ENCODE results near the gene SARNP. TPM values are rescaled to one million over a fixed set of nuclear protein-coding genes. Genes with fewer than 3 reads are reported as not detected.

SARNP gene
- total and polyA plus RNA-seq, 10 of the 15 experiments (the other 5 are each of a cell fraction or from before 2014, with no cell fraction given): 77.6 to 445 (median 188) TPM

DNA sequence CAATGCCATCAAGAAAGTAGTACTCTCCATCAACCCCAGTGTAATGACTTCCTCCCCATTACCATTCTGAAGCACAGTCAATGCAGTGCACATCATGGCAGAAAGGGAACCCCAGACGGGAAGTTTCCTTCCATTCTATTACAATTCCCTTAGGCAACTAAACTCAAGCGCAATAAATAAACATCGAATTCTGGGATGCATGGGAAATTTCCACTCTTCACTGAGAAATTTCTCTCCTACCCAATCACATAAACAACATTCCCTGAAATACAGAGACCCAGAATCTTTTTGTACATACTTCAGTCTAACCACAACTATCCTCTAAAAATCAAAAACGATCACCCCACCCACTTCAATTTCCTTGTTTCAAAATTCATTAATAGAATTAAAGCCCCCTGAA is 20.0 kb downstream of the SARNP start:
- H3K4me2 ChIP-seq (ENCODE audit: control insufficient read depth, insufficient read depth): no peak overlapping the region
- no peaks in the 10 kb centered on the region for H3K4me1 ChIP-seq (ENCODE audit: control insufficient read depth, insufficient read depth, low read length)
- no peak overlapping the region for H3K27ac ChIP-seq (ENCODE audit: control insufficient read depth, insufficient read depth)
- no peak overlapping the region for H3K9ac ChIP-seq (ENCODE audit: control insufficient read depth, insufficient read depth, low read length)
- FAIRE-seq (no peak), ATAC-seq (no peak), DNase-seq (ENCODE audit: low read depth, low spot score) (no peak)
- TF ChIP-seq PML (IDR thresholded peaks at IDR 0.05; ENCODE audit: low read length): no peak
- TF ChIP-seq, protein P1, sequence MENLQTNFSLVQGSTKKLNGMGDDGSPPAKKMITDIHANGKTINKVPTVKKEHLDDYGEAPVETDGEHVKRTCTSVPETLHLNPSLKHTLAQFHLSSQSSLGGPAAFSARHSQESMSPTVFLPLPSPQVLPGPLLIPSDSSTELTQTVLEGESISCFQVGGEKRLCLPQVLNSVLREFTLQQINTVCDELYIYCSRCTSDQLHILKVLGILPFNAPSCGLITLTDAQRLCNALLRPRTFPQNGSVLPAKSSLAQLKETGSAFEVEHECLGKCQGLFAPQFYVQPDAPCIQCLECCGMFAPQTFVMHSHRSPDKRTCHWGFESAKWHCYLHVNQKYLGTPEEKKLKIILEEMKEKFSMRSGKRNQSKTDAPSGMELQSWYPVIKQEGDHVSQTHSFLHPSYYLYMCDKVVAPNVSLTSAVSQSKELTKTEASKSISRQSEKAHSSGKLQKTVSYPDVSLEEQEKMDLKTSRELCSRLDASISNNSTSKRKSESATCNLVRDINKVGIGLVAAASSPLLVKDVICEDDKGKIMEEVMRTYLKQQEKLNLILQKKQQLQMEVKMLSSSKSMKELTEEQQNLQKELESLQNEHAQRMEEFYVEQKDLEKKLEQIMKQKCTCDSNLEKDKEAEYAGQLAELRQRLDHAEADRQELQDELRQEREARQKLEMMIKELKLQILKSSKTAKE (IDR thresholded peaks at IDR 0.05; ENCODE audit: low read depth, poor library complexity, severe bottlenecking): no peak
- TF ChIP-seq BCL11A (IDR thresholded peaks at IDR 0.05; ENCODE audit: low read depth, low read length): no peak
- TF ChIP-seq ZSCAN29 (IDR thresholded peaks at IDR 0.05): no peak
- TF ChIP-seq, protein P2, sequence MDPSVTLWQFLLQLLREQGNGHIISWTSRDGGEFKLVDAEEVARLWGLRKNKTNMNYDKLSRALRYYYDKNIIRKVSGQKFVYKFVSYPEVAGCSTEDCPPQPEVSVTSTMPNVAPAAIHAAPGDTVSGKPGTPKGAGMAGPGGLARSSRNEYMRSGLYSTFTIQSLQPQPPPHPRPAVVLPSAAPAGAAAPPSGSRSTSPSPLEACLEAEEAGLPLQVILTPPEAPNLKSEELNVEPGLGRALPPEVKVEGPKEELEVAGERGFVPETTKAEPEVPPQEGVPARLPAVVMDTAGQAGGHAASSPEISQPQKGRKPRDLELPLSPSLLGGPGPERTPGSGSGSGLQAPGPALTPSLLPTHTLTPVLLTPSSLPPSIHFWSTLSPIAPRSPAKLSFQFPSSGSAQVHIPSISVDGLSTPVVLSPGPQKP (IDR thresholded peaks at IDR 0.05; ENCODE audit: low read depth, low read length): no peak
- no peak for TF ChIP-seq YY1 (IDR thresholded peaks at IDR 0.05; ENCODE audit: low read depth, low read length)
- no peak for TF ChIP-seq NRF1 (conservative IDR thresholded peaks at IDR 0.05; ENCODE audit: low read depth, low read length)
- no peak for TF ChIP-seq PAX5 (IDR thresholded peaks at IDR 0.05; ENCODE audit: borderline replicate concordance, low read depth, low read length)
- TF ChIP-seq, protein P3, sequence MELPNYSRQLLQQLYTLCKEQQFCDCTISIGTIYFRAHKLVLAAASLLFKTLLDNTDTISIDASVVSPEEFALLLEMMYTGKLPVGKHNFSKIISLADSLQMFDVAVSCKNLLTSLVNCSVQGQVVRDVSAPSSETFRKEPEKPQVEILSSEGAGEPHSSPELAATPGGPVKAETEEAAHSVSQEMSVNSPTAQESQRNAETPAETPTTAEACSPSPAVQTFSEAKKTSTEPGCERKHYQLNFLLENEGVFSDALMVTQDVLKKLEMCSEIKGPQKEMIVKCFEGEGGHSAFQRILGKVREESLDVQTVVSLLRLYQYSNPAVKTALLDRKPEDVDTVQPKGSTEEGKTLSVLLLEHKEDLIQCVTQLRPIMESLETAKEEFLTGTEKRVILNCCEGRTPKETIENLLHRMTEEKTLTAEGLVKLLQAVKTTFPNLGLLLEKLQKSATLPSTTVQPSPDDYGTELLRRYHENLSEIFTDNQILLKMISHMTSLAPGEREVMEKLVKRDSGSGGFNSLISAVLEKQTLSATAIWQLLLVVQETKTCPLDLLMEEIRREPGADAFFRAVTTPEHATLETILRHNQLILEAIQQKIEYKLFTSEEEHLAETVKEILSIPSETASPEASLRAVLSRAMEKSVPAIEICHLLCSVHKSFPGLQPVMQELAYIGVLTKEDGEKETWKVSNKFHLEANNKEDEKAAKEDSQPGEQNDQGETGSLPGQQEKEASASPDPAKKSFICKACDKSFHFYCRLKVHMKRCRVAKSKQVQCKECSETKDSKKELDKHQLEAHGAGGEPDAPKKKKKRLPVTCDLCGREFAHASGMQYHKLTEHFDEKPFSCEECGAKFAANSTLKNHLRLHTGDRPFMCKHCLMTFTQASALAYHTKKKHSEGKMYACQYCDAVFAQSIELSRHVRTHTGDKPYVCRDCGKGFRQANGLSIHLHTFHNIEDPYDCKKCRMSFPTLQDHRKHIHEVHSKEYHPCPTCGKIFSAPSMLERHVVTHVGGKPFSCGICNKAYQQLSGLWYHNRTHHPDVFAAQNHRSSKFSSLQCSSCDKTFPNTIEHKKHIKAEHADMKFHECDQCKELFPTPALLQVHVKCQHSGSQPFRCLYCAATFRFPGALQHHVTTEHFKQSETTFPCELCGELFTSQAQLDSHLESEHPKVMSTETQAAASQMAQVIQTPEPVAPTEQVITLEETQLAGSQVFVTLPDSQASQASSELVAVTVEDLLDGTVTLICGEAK (IDR thresholded peaks at IDR 0.05; ENCODE audit: borderline replicate concordance): no peak
- TF ChIP-seq, protein P4, sequence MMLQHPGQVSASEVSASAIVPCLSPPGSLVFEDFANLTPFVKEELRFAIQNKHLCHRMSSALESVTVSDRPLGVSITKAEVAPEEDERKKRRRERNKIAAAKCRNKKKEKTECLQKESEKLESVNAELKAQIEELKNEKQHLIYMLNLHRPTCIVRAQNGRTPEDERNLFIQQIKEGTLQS (IDR thresholded peaks at IDR 0.05; ENCODE audit: borderline replicate concordance, extremely low read depth, low read depth, low read length): no peak
- TF ChIP-seq CREM (IDR thresholded peaks at IDR 0.05; ENCODE audit: low read depth): no peak
- TF ChIP-seq, protein P5, sequence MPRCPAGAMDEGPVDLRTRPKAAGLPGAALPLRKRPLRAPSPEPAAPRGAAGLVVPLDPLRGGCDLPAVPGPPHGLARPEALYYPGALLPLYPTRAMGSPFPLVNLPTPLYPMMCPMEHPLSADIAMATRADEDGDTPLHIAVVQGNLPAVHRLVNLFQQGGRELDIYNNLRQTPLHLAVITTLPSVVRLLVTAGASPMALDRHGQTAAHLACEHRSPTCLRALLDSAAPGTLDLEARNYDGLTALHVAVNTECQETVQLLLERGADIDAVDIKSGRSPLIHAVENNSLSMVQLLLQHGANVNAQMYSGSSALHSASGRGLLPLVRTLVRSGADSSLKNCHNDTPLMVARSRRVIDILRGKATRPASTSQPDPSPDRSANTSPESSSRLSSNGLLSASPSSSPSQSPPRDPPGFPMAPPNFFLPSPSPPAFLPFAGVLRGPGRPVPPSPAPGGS (IDR thresholded peaks at IDR 0.05; ENCODE audit: borderline replicate concordance, insufficient read depth, low read depth, low read length, poor library complexity, severe bottlenecking): no peak
- H3K79me2 ChIP-seq (ENCODE audit: control insufficient read depth, insufficient read depth, low read length): peaks cover 2% of the 10 kb centered on the region
- in situ Hi-C loops (cut with MboI): no loop called here
- H4K20me1 ChIP-seq (ENCODE audit: control insufficient read depth, insufficient read depth): no peaks in the 10 kb centered on the region
- BruUV-seq (replicated peaks): no TSS peak
- CTCF ChIA-PET: interaction anchor here (0.8 to 6.7 kb wide), 10 partner anchors 8 to 198 kb away, joined by 3 to 65 read pairs (median 6); partner anchors contain the start of genes ORMDL2 and SARNP
- H3K4me3 ChIP-seq: no peak overlapping the region
- no peak overlapping the region for H2AFZ ChIP-seq (ENCODE audit: control insufficient read depth, low read depth, low read length)
- POLR2A ChIA-PET: interaction anchor here (0.6 to 1.1 kb wide), 2 partner anchors 15 to 128 kb away, joined by 3 to 4 read pairs; no protein-coding TSS in a partner anchor
- RAD21 ChIA-PET (ENCODE audit: unreplicated experiment): interaction anchor here (1.3 to 3.0 kb wide), 2 partner anchors 54 to 59 kb away, joined by 4 to 11 read pairs; no protein-coding TSS in a partner anchor
- 73% methylated on average over 4 of the region's 4 CpGs for WGBS (ENCODE audit: insufficient coverage, insufficient replicate concordance, low lambda C conversion rate, missing lambda C conversion rate)
- H3K9me3 ChIP-seq (replicated peaks; ENCODE audit: control insufficient read depth, insufficient read depth, low read length): no peaks in the 10 kb centered on the region
- SMC1A ChIA-PET (ENCODE audit: uncharacterized antibody, unreplicated experiment): interaction anchor here (1.3 to 5.2 kb wide), 4 partner anchors 17 to 58 kb away, joined by 3 to 30 read pairs (median 10); no protein-coding TSS in a partner anchor
- peaks cover 0 to 23% of the 10 kb centered on the region in 2 experiments for H3K36me3 ChIP-seq (ENCODE audit: control insufficient read depth in 2 of 2, insufficient read depth in 2 of 2, low read length in 1 of 2)
- no peaks in the 10 kb centered on the region for H3K27me3 ChIP-seq (replicated peaks in 1 of 2; ENCODE audit: control insufficient read depth in 2 of 2, insufficient read depth in 2 of 2, low read length in 1 of 2)
- intact Hi-C loops (cut with micrococcal nuclease; ENCODE audit: unreplicated experiment): loop anchor here (5.0 kb wide), 1 partner anchor 60 kb away; no protein-coding TSS in a partner anchor

All from GM12878 (cell line).